Stimulated activated CD4-positive, alpha-beta T cell treated with anti-CD3 and anti-CD28 coated beads, Interleukin-4, amount 100 ng/mL, for 24 hours (primary cell): ENCODE data around the gene MAMLD1.
A peak's percentile ranks its signal among the peaks of the same experiment; 100 is the strongest.

Source experiments
- DNase-seq: peaks from one replicate; pipeline ENCODE4 v3.0.0-alpha.2; 2020

Gene MAMLD1

GRCh38 chrX:150355913-150356312 is 7.2 kb upstream of the MAMLD1 start:
- DNase-seq = no peak

- no peak for DNase-seq
These were observed 5.3 kb upstream of the MAMLD1 start for GRCh38 chrX:150357790-150358189.

DNA sequence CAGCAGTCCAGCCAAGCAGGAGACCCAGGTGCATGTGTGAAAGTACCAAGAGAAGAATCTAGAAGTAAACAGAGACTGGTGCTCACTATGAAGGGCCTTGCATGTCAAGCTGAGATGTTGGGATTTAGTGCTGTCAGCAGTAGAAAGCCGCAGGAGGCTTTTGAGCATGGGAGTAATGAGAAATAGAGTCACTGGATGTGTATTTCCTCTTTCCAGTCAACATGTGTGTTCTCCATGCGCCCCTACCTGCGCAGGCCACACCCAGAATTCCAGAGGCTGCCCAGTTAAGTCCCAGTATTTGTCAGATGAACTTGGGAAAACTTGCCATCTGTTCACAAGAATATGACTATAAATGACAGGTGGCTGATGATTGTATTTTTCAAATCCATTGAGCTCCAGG is 4.5 kb upstream of the MAMLD1 start:
- DNase-seq = no peak

DNA sequence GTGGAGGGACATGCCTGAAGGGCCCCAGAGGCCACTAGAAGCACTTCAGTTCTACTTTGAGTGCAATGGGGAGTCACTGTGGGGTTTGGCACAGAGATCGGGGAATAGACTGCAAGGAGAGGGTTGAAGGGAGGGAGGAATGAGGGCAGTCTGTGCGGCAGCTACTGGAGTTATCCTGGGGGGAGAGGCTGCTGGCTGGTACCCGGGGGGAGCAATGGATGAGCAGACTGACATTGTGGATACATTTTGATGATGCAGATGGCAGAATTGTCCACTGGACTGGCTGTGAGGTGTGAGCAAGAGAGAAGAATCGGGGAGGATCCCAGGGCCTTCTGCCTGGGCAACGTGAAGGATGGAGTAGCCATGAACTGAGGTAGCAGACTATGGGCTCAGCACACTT is 2.8 kb upstream of the MAMLD1 start:
- DNase-seq = no peak

GRCh38 chrX:150361070-150361776 is 1.9 kb upstream of the MAMLD1 start:
- peak; percentile 18 for DNase-seq

- DNase-seq = peak; percentile 7
These were observed 1.3 kb upstream of the MAMLD1 start for GRCh38 chrX:150361777-150362351.

DNA sequence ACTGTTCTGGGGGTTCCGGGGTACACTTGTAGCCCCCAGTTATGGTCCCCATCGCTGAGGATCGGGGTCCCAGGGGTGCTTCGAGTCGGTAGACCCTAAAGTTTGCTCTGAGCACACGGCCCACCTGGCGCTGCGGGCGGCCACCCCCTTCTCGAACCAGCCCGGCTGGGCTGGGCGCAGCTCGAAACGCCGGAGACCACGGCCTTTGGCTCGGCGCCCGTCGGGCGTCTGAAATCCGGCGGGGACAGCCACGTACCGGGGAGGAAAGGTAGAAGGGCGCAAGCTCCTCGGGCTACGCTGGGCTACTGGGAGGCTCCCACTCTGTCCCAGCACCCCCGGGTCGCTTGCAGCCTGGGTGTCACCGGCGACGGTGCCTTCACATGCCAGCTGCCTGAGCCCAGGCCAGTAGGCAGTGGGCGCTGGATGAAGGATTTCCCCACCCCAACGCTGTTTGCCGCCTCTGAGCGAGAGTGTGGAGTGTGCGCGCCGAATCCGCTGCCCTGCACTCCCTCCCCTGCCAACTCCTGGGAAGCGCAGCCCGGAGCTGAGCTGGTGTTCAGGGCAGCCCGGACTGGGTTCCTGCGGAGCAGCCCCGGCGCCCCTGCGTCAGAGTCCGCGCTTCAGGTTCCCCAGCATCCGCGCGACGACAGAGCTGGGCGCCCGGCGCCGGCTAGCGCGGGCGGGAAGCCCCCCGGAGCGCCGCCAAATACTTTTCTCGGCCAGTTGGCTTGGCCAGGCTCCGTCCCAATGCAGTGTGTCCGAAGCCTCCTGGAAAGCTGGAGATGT is 637 bp downstream of the MAMLD1 start:
- no peak for DNase-seq

- DNase-seq = peak; percentile 16
These were observed 1.4 kb downstream of the MAMLD1 start for GRCh38 chrX:150364347-150365050.

DNA sequence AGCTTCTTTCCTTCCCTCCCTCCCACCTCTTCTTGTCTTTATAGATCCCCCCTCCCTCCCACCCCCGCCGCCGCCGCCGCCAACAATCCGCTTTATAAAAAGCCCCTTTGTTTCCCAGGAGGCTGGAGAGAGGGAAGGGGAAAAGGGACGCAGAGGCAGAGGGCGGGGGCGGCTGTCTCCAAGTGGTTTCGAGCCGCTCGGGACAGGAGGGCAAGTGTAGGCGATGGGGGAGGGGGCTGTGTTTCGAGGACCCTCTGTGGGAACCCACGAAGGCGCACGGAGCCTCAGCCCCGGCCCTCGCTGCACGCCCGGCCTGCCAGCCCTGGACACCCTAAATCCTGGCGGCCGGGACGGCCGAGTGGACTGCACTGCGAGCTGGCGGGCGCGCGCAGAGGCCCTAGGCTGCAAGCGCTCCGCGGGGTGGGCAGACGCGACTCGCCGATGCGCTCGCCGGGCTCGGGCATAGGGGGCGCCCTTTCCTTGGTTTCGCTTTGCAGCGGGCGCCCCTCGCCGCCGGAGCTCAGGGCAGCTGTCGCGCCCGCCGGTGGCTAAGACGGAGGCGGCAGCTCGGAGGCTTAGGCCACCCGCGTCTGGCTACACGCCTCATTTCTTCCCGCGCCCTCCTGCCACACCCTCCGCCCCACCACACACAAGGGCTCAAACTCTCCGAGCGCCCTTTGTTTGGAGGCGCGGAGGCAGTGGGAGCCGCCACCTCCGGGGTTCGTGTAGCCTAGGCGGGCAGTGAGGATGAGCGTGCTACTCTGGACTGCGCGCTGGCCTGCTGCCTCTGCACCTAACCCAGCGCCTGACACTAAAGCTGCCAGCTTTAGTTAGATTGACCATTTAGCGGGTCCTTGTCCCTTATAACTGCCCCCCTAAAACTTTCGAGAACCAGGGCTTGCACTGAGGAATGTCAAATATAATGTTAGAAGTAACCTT is 2.2 kb downstream of the MAMLD1 start:
- DNase-seq = peak; percentile 43

GRCh38 chrX:150365990-150366911 is 3.1 kb downstream of the MAMLD1 start:
- no peak for DNase-seq

GRCh38 chrX:150366951-150367545 is 3.9 kb downstream of the MAMLD1 start:
- DNase-seq = no peak

DNA sequence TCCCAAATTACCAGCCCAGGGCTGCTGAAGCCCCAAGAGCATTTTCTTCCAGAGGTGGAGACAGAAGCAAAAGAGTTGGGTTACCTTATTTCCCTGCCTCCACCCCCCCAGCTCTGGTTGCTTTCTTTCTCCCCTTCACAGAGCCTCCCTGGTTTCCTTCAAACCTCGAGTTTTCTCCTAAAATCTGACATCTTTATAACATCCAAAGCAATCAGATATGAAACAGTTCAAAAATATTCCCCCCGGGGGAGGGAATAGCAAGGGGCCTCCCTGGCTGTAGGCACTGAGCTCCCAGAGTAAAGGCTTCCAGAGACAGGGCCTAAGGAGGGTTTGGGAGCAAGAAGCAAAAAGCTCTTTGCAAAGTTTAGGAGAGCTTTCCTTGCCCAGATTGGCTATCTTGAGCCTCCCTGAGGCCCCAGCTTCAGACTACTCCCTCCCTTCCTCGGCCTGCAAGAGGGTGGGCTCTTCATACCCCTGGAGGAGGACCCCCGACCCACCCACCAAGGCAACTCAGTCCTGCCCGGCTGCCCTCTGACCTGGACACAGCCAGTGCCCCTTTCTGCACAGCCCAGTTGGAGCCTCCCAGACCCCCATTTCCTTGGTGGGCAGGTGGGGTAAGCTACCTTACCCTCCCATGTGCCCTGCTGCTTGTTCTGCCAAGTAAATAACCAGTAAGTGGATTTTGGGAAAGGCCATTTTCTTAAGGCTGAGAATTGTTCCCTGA is 7.6 kb downstream of the MAMLD1 start:
- DNase-seq = no peak

- DNase-seq = no peak
These were observed 8.8 kb downstream of the MAMLD1 start for GRCh38 chrX:150371877-150372276.

GRCh38 chrX:150372280-150372679 is 9.2 kb downstream of the MAMLD1 start:
- no peak for DNase-seq

GRCh38 chrX:150372756-150373155 is 9.6 kb downstream of the MAMLD1 start:
- no peak for DNase-seq

- DNase-seq = no peak
These were observed 12.2 kb downstream of the MAMLD1 start for GRCh38 chrX:150375243-150375770.

DNA sequence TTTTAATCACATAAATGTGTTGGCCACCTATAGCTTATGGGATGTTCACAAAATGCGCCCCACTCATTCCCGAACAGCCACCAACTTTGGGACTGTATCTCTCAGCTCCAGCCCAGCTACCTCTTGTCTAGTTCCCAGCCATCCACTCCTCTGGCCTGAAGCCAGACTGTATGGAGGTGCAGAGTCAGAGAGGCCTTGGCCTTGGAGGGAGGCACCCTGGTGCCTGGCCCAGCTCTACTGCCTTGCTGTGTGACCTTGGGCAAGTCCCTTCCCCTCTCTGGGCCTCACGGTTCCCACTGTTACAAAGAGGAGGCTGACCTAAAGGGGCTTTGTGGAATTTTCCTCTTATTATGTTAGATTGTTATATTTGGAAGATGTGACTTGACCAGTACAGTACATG is 13.9 kb downstream of the MAMLD1 start:
- DNase-seq = no peak

- no peak for DNase-seq
These were observed 41.9 kb downstream of the MAMLD1 start for GRCh38 chrX:150405006-150405405.

GRCh38 chrX:150405576-150405975 is 42.5 kb downstream of the MAMLD1 start:
- DNase-seq = no peak

- DNase-seq = no peak
These were observed 43.5 kb downstream of the MAMLD1 start for GRCh38 chrX:150406596-150406995.
